Uterus (tissue), 2 donors: ENCODE data around the gene ZNF256.

Experiments used
- POLR2A ChIP-seq, 2 donors: fragments of 450-650 bp; IDR thresholded peaks; one replicate each; pipeline ENCODE4 v1.6.1; 2016; ENCODE audit warnings: antibody characterized with exemption in 2 of 2, mild to moderate bottlenecking in 1 of 2, moderate library complexity in 1 of 2
- TF ChIP-seq, protein P1 (sequence below), 4 experiments: fragments of 200-600 bp in 2 of 4; fragments of 450-650 bp in 2 of 4; sonication (generic) in 2 of 4; IDR thresholded peaks; one replicate each; pipeline ENCODE4 v1.5.1; 2016 to 2019; ENCODE audit warnings: antibody characterized with exemption in 4 of 4, mild to moderate bottlenecking in 2 of 4, moderate library complexity in 1 of 4

DNA sequence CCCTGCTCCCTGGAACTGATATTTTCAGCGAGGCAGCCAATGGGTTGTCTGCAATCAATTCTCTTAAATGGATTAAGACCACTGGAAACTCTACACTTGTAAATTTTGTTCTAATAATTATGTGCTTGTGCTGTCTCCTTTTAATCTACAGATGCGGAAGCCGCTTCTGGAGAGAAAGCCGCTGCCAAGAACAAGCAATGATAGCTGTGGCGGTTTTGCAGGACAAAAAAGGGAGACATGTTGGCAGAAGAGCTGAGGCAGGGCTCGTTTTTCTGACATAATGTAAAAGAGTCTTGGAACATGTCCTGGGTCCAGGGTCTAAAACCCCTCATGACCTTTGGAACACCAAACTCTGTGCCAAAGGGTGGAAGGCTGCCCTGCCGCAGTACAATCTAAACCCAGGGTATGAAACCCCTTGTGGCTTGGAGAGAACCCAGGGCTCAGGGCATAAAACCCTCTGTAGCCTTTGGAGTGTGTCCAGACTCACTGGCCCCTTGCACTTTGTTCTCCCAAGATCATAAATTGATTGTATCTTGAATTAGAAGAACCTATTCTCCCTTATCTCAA lies 43.8 kb downstream of the ZNF256 start:
- TF ChIP-seq, protein P1, sequence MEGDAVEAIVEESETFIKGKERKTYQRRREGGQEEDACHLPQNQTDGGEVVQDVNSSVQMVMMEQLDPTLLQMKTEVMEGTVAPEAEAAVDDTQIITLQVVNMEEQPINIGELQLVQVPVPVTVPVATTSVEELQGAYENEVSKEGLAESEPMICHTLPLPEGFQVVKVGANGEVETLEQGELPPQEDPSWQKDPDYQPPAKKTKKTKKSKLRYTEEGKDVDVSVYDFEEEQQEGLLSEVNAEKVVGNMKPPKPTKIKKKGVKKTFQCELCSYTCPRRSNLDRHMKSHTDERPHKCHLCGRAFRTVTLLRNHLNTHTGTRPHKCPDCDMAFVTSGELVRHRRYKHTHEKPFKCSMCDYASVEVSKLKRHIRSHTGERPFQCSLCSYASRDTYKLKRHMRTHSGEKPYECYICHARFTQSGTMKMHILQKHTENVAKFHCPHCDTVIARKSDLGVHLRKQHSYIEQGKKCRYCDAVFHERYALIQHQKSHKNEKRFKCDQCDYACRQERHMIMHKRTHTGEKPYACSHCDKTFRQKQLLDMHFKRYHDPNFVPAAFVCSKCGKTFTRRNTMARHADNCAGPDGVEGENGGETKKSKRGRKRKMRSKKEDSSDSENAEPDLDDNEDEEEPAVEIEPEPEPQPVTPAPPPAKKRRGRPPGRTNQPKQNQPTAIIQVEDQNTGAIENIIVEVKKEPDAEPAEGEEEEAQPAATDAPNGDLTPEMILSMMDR (IDR thresholded peaks at IDR 0.05): no peak
- TF ChIP-seq POLR2A (IDR thresholded peaks at IDR 0.05): no peak
